H9 (cell line): ENCODE results near the gene FOXF2. TPM values are rescaled to one million over a fixed set of nuclear protein-coding genes. Genes with fewer than 3 reads are reported as not detected.

ENCODE experiments used
- DNase-seq: peaks from one replicate; pipeline ENCODE4 v3.0.0-alpha.2; 2017
- H2AFZ ChIP-seq: one replicate; pipeline ENCODE4 v1.6.1; 2013; ENCODE audit warnings: mild to moderate bottlenecking, low read length, control low read depth, moderate library complexity
- H2AK5ac ChIP-seq: 2 replicates; pipeline ENCODE4 v1.6.1; 2013; ENCODE audit warnings: low read length, control low read depth, mixed read lengths; ENCODE audit not compliant: insufficient read length
- H2BK120ac ChIP-seq: one replicate; pipeline ENCODE4 v1.6.1; 2013; ENCODE audit warnings: low read depth, mild to moderate bottlenecking, low read length, control low read depth, inconsistent platforms; ENCODE audit not compliant: poor library complexity, severe bottlenecking
- H2BK12ac ChIP-seq: 2 replicates; pipeline ENCODE4 v1.6.1; 2013; ENCODE audit warnings: low read length, control low read depth, mixed read lengths, low read depth; ENCODE audit not compliant: insufficient read length
- H2BK15ac ChIP-seq: 2 replicates; pipeline ENCODE4 v1.6.1; 2013; ENCODE audit warnings: low read depth, low read length, control low read depth
- H2BK20ac ChIP-seq: one replicate; pipeline ENCODE4 v1.6.1; 2013; ENCODE audit warnings: low read depth, mild to moderate bottlenecking, low read length, control low read depth, inconsistent platforms; ENCODE audit not compliant: poor library complexity, severe bottlenecking
- H2BK5ac ChIP-seq: 2 replicates; pipeline ENCODE4 v1.6.1; 2013; ENCODE audit warnings: low read length, control low read depth, mixed read lengths; ENCODE audit not compliant: insufficient read length
- H3K14ac ChIP-seq: 2 replicates; pipeline ENCODE4 v1.6.1; 2013; ENCODE audit warnings: low read length, control low read depth; ENCODE audit not compliant: insufficient read depth
- H3K18ac ChIP-seq: 2 replicates; pipeline ENCODE4 v1.6.1; 2013; ENCODE audit warnings: low read depth, mild to moderate bottlenecking, mixed read lengths, low read length, control low read depth; ENCODE audit not compliant: insufficient read length
- H3K23ac ChIP-seq: 2 replicates; pipeline ENCODE4 v1.6.1; 2013; ENCODE audit warnings: low read length, control low read depth, mixed read lengths, low read depth; ENCODE audit not compliant: insufficient read length
- H3K23me2 ChIP-seq: 2 replicates; pipeline ENCODE4 v1.6.1; 2013; ENCODE audit warnings: low read depth, mild to moderate bottlenecking, mixed read lengths, low read length, control low read depth; ENCODE audit not compliant: insufficient read length, poor library complexity, severe bottlenecking
- H3K27ac ChIP-seq: 2 replicates; pipeline ENCODE4 v1.5.1; 2013; ENCODE audit warnings: low read length, control low read depth, mixed read lengths, low read depth; ENCODE audit not compliant: insufficient read length
- H3K27me3 ChIP-seq: 2 replicates; pipeline ENCODE4 v1.6.1; 2013; ENCODE audit warnings: low read length, control low read depth, inconsistent platforms; ENCODE audit not compliant: insufficient read depth
- H3K4ac ChIP-seq: 2 replicates; pipeline ENCODE4 v1.6.1; 2013; ENCODE audit warnings: low read depth, mild to moderate bottlenecking, control low read depth, inconsistent platforms, low read length, moderate library complexity
- H3K4me1 ChIP-seq: 2 replicates; pipeline ENCODE4 v1.6.1; 2013; ENCODE audit warnings: low read length, control low read depth, inconsistent platforms; ENCODE audit not compliant: insufficient read depth
- H3K4me2 ChIP-seq: 2 replicates; pipeline ENCODE4 v1.6.1; 2013; ENCODE audit warnings: low read length, control low read depth, mixed read lengths; ENCODE audit not compliant: insufficient read length, insufficient read depth
- H3K56ac ChIP-seq: 2 replicates; pipeline ENCODE4 v1.6.1; 2013; ENCODE audit warnings: low read depth, mild to moderate bottlenecking, mixed read lengths, low read length, control low read depth; ENCODE audit not compliant: insufficient read length
- H3K79me1 ChIP-seq: 2 replicates; pipeline ENCODE4 v1.6.1; 2013; ENCODE audit warnings: low read depth, mild to moderate bottlenecking, moderate library complexity, low read length, control low read depth, inconsistent platforms; ENCODE audit not compliant: insufficient read depth, poor library complexity, severe bottlenecking
- H3K79me2 ChIP-seq: 2 replicates; pipeline ENCODE4 v1.6.1; 2013; ENCODE audit warnings: low read length, control low read depth, inconsistent platforms; ENCODE audit not compliant: insufficient read depth
- H3K9ac ChIP-seq: 2 replicates; pipeline ENCODE4 v1.6.1; 2013; ENCODE audit warnings: low read length, control low read depth, mixed read lengths; ENCODE audit not compliant: insufficient read length; ENCODE audit errors: extremely low read depth
- H3K9me3 ChIP-seq: one replicate; pipeline ENCODE4 v1.6.1; 2013; ENCODE audit warnings: low read depth, low read length, inconsistent platforms; ENCODE audit not compliant: control insufficient read depth
- H3T11ph ChIP-seq: one replicate; pipeline ENCODE4 v1.6.1; 2013; ENCODE audit warnings: mild to moderate bottlenecking, low read length, control low read depth, inconsistent platforms
- H4K20me1 ChIP-seq: one replicate; pipeline ENCODE4 v1.6.1; 2013; ENCODE audit not compliant: control insufficient read depth, insufficient read length, insufficient read depth
- H4K5ac ChIP-seq: 2 replicates; pipeline ENCODE4 v1.6.1; 2013; ENCODE audit warnings: low read depth, mild to moderate bottlenecking, mixed read lengths, low read length, control low read depth; ENCODE audit not compliant: insufficient read length
- H4K8ac ChIP-seq: replicated peaks from 2 replicates; pipeline ENCODE4 v1.6.1; 2013; ENCODE audit warnings: low read length, control low read depth, mixed read lengths, low read depth; ENCODE audit not compliant: insufficient read length
- H4K91ac ChIP-seq: 2 replicates; pipeline ENCODE4 v1.6.1; 2013; ENCODE audit warnings: low read depth, mild to moderate bottlenecking, moderate library complexity, mixed read lengths, low read length, control low read depth; ENCODE audit not compliant: insufficient read length
- H3K27ac Mint-ChIP-seq, 3 experiments: 2 replicates in 2 of 3; 3 replicates in 1 of 3; pipeline ENCODE4 v1.8.0; 2020 to 2021; ENCODE audit warnings: mixed read lengths in 3 of 3, mild to moderate bottlenecking in 1 of 3, moderate library complexity in 1 of 3
- H3K27me3 Mint-ChIP-seq: 2 replicates; pipeline ENCODE4 v1.8.0; 2021; ENCODE audit warnings: low read depth, mild to moderate bottlenecking, moderate library complexity, mixed read lengths
- H3K36me3 Mint-ChIP-seq, 3 experiments: 2 replicates in 2 of 3; 3 replicates in 1 of 3; pipeline ENCODE4 v1.8.0; 2020 to 2021; ENCODE audit warnings: low read depth in 3 of 3, mixed read lengths in 3 of 3; ENCODE audit not compliant: insufficient read depth in 1 of 3
- H3K4me1 Mint-ChIP-seq, 2 experiments: 2 replicates each; pipeline ENCODE4 v1.8.0; 2020; ENCODE audit warnings: mixed read lengths in 2 of 2
- H3K4me3 Mint-ChIP-seq, 2 experiments: 2 replicates in 1 of 2; 3 replicates in 1 of 2; pipeline ENCODE4 v1.8.0; 2020 to 2021; ENCODE audit warnings: mild to moderate bottlenecking in 2 of 2, mixed read lengths in 2 of 2, moderate library complexity in 1 of 2
- H3K9me3 Mint-ChIP-seq, 2 experiments: 2 replicates in 1 of 2; 3 replicates in 1 of 2; pipeline ENCODE4 v1.8.0; 2020; ENCODE audit warnings: mild to moderate bottlenecking in 2 of 2, mixed read lengths in 2 of 2, moderate library complexity in 1 of 2
- CTCF ChIP-seq: fragments of 200-600 bp; sonication (generic); conservative IDR thresholded peaks from 3 replicates; pipeline ENCODE4 v1.8.0; 2021; ENCODE audit warnings: antibody characterized with exemption, mild to moderate bottlenecking
- WGBS: extraction: QIAGEN DNeasy Blood & Tissue Kit; methylation state at CpG from one replicate; pipeline ENCODE4 v1.1.7; 2013; ENCODE audit warnings: missing lambda C conversion rate, low lambda C conversion rate, mixed read lengths; ENCODE audit not compliant: insufficient read length; ENCODE audit errors: extremely low coverage; 5-methylcytosine and 5-hydroxymethylcytosine counted together
- total RNA-seq: library from RNA; stranded (reverse); gene quantifications from 2 replicates; pipeline ENCODE4 v1.2.1, GENCODE V29; 2021

The FOXF2 gene
- total RNA-seq, 1 experiment from 2014 or later: not detected

- Histone ChIP-seq H3K9ac (no peak overlapping the region), H3K79me2 (no peaks in the 10 kb centered on the region)
- H3K4me1 Mint-ChIP-seq: peaks cover 6 to 17% of the 10 kb centered on the region in 2 experiments
Measured at GRCh38 chr6:1417718-1418117, 28.3 kb downstream of the FOXF2 start.

More at GRCh38 chr6:1417718-1418117, 28.3 kb downstream of the FOXF2 start:
- no peaks in the 10 kb centered on the region for H3K4me1 ChIP-seq
- no CpG with 5 or more reads among the region's 12 CpGs for WGBS
- no peak overlapping the region for H2BK20ac ChIP-seq
- H2BK15ac ChIP-seq: no peak overlapping the region
- H3K4ac ChIP-seq: no peak overlapping the region
- no peaks in the 10 kb centered on the region for H4K20me1 ChIP-seq
- peaks cover 11% of the 10 kb centered on the region in 2 experiments; a peak in 4 of 5 replicates for H3K9me3 Mint-ChIP-seq
- H2BK120ac ChIP-seq: no peak overlapping the region
- H3K4me2 ChIP-seq: no peak overlapping the region
- H3K27me3 ChIP-seq: no peaks in the 10 kb centered on the region; the same call in 1 of the 2 replicates
- H2BK12ac ChIP-seq: no peak overlapping the region
- peaks cover 3 to 10% (median 3%) of the 10 kb centered on the region in 3 experiments; a peak in 6 of 7 replicates for H3K36me3 Mint-ChIP-seq
- H3T11ph ChIP-seq: no peak overlapping the region
- no peak overlapping the region for H4K5ac ChIP-seq
- H3K27ac ChIP-seq: no peak overlapping the region
- H3K27ac Mint-ChIP-seq: no peak overlapping the region
- no peak overlapping the region for H3K14ac ChIP-seq
- no peak overlapping the region for H3K56ac ChIP-seq
- no peak overlapping the region for H2AFZ ChIP-seq
- no peaks in the 10 kb centered on the region for H3K23me2 ChIP-seq
- H3K4me3 Mint-ChIP-seq: no peak overlapping the region
- H2BK5ac ChIP-seq: no peak overlapping the region
- H2AK5ac ChIP-seq: no peak overlapping the region
- DNase-seq: no peak
- TF ChIP-seq CTCF: no peak
- H3K27me3 Mint-ChIP-seq: peaks cover 10% of the 10 kb centered on the region
- H4K91ac ChIP-seq: no peak overlapping the region
- no peak overlapping the region for H3K23ac ChIP-seq
- no peaks in the 10 kb centered on the region for H3K79me1 ChIP-seq
- no peak overlapping the region for H3K18ac ChIP-seq
- no peaks in the 10 kb centered on the region for H3K9me3 ChIP-seq
- H4K8ac ChIP-seq: no peak overlapping the region
